Activated CD4-positive, CD25-positive, alpha-beta regulatory T cell treated with anti-CD3 and anti-CD28 coated beads, Interleukin-2, amount 50 U/mL, for 72 hours (primary cell): ENCODE results near the gene ZNF700.
"Not testable (repeated sequence)": the region's sequence is repeated elsewhere in the genome, so short reads cannot be mapped to it uniquely, and the experiment has no call there.

ENCODE experiments used
- DNase-seq: peaks from one replicate; pipeline ENCODE4 v3.0.0; 2021

The ZNF700 gene

GRCh38 chr19:11991921-11992320 is 67.0 kb downstream of the ZNF700 start:
- not testable (repeated sequence) for DNase-seq

- DNase-seq = no peak
Measured at GRCh38 chr19:11995174-11995573, 70.3 kb downstream of the ZNF700 start.
